GM18499 (cell line): ENCODE data around the gene WNT10A.

Experiments
- ATAC-seq: cut with Tn5 transposase; IDR thresholded peaks from one replicate; pipeline ENCODE4 v1.9.1; 2021; ENCODE audit warnings: moderate number of reproducible peaks; ENCODE audit not compliant: insufficient read depth, unreplicated experiment

Gene WNT10A

DNA sequence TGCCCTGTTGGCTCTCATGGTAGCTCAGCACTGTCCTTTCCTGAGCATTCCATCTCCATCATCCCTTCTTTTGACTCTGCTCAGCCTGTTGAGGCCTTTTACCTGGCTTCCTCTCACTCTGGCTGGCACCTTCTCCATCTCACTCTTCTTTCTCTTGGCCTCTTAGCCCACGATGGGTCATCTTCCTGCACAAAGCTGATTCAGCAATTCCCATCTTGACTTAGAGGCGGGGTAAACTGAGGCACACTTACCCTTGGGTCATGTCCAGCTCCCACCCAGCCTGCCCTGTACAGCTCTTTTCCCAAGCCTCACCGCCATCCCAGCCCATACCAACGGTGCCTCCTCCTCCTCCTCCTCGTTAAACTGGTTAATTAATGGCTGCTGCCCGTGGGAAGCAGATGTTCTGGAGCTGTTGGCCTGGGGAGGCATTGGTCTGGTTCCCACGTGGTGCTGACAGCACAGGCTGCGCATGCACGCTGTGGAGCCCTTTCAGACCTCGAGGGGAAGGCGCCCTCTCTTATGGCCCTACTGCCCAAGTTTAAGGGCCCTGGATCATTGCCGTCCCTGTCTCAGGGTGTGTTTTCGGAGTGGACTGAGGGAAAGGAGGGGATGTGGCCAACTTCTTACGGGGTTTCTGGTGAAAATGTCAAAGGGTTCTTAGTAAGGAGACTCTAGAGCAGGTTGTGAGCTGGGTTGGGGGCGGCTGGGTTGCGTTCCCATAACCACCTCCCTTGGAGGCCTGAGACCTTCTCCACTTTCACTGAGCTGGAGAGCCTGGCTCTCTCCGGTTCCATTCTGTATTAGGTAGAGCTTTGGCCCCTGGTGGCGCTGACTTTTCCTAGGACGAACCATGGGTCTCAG lies 10.9 kb downstream of the WNT10A start:
- ATAC-seq: no peak

GRCh38 chr2:218892693-218893348 lies 12.2 kb downstream of the WNT10A start:
- peak; percentile 29 for ATAC-seq

- no peak for ATAC-seq
Observed at GRCh38 chr2:218893349-218894150, 12.9 kb downstream of the WNT10A start.

DNA sequence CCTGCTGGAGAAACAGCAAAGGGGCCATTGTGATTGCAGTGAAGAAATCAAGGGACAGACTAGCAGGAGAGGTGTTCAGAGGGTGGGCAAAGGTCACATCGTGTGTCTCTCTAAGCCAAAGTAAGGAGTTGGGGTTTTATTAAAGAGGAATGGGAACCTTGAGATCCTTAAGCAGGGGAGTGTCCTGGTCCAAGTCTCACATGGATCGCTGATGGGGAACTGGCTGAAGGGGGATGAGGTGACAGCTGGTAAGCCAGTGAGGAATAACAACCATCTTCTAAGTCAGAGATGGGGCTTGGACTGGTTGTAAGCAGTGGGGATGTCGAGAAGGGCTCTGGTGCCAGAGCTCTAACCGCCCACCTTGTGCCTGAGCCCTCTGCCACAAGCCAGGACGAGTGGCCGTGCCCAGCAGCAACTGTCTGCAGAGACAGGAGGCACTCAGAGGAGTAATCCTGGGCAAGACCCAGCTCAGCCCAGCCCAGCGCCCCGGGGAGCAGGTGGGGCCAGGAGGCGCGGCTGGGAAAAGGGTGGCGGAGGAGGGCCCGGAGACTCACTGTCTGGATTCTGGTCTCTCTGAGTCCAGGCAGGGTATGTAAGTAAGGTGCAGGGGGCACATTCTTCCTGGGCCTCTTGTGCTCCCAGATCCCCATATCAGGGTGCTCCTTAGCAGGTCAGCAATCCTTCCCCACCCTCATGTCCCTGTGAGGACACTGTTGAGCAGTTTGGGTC lies 13.7 kb downstream of the WNT10A start:
- no peak for ATAC-seq

DNA sequence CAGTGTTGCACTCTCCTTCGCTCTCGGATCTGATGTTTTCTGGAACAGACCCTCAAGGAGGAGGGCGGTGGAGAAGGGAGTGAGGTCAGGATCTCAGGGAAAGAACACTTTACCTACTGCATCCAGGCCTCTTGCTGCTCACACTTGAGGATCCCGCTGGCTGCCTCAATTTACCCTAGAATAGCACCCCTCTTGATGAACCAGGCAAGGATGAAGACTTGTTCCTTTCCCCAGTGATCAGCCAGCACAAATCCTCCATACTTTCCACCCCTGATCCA lies 14.2 kb downstream of the WNT10A start:
- ATAC-seq: no peak

DNA sequence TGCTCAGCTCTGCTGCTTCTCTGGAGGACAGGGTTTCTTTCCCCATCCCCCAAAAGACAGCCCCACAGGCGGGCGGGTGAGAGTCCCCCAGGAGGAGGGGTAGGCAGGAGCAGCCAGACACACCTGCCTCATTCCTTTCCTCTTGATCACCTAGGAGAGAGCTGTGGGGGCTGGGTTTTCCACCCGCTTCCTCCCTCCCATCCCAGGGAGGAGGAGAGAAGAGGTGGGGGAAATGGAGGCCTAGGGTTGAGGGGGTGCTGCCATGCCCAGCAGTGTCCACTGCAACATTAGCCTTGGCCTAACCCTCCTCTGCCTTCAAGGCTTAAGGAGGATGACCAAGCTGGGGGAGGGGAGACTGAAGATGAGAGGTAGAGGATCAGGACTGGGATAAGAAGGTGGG lies 14.7 kb downstream of the WNT10A start:
- ATAC-seq: no peak

GRCh38 chr2:218895759-218896500 lies 15.3 kb downstream of the WNT10A start:
- no peak for ATAC-seq

DNA sequence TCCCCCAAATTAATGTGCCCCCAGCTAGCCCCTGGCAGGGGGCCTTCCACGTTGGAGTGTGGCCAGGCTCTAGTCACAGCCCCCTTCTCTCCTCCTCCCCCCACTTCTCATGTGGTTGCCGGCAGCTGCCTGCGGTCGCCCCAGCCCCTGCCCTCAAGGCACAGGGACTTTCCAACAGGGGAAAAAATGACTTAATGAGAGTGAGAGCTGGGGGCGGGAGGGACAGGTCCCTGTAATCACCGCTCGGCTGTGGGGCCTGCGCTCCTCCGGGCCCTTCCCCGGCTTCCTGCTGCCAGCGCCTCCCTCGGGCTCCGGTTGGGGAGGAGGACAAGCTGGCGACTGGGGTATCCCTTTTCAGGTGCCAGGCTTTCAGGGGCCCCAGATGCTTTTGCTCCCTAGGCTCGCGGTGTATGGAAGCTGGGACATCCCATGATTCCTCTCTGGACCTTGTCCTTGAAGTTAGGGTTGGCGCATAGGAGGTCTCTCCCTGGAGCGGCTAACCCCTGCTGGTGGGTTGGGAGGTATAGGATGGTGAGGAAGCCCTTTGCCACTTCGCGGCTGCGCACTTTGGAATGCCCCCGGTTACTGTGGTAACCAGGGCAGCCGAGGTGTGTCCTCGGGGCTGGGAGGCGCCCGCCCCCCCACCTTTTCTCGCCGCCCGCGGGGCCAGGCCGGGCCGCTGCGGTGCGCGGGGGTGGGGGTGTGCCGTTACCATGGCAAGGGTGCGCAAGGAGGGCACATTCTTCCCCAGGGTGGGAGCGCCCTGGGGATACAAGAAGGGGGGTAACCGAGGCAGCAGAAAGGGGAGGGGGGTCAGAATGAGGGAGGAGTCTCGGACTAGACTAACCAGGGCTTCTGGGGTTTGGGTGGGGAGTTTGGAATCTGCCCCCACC lies 16.1 kb downstream of the WNT10A start:
- peak; percentile 39 for ATAC-seq

DNA sequence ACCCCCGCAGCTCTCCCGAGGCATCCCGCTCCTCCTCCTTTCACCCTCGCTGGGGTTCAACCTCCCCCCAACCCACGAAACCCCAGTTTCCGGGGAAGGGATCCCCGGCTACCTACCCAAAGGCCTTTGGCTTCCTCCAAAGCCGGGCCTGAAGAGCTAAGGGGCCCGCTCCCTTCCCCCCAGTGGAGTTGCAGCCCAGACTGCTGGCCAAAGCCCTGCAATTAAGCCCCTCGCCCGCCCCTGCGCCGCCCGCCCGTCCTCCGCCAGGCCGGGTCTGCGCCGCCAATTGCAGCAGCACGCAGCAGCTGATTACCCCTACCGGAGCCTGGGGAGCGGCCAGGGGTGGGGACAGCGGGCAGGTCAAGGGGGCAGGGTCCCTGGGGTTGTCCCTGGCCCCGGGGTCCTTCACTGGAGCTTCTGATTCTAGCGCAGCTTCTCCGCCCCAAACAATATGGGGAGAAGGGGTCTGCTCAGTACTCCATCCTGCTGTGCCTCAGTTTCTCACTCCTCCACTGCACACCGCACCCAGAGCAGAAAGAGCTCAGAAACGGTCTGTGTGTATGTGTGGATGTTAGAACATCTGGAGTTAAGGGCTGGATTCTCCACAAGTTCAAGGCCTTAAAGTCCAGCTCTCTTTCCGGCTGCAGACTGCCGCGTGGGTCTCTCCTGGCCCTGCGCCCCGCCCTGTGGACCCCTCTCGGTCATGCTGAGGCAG lies 16.9 kb downstream of the WNT10A start:
- ATAC-seq: no peak

DNA sequence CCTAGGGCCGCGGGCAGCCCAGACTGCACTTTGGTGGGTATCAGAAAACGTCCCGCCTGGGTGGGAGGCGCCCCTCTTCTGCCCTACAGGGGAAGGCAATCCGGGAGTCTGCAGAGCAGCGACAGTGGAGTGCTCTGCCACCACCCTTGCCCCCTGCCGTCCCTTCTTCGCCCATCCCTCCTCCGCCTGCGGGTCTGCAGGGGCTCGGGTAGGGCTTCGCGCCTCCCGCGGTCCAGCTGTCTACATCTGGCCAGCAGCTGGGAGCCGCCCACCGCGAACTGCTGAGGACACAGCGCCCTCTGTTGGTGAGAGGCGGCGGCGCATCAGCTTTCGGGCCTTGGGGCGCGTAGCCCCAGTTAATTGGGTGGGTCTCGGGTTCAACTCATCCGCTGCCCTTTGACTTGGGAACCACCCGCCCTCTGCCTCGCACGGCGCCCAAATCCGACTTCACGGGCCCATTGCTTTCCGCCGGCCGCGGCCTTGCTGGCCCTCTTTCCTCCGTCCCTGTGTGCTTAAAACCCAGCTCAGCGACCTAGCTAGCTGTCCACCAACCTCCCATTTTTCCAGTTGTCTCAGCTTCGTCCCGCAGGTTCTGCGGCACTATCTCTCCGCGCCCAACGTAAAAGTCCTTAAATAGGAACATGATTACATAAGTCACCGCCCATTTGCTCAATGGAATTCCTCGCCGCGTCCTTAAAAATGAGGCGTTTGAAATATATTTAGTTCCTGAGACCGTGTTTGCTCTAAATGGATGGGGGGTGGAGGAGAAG lies 17.6 kb downstream of the WNT10A start:
- no peak for ATAC-seq

DNA sequence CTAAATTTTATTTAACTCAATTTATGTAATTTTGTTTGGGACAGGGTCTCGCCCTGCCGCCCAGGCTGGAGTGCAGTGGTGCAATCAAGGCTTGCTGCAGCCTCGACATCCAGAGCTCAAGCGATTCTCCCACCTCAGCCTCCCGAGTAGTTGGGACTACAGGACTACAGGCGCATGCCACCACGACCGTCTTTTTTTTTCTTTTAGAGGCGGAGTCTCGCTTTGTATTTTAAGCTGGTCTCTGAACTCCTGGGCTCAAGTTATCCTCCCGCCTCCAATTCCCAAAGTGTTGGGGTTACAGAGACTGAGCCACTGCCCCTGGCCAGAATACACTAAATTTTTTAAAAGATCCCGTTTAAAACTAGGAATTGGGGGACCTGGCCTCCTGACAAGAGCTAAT lies 18.5 kb downstream of the WNT10A start:
- no peak for ATAC-seq

DNA sequence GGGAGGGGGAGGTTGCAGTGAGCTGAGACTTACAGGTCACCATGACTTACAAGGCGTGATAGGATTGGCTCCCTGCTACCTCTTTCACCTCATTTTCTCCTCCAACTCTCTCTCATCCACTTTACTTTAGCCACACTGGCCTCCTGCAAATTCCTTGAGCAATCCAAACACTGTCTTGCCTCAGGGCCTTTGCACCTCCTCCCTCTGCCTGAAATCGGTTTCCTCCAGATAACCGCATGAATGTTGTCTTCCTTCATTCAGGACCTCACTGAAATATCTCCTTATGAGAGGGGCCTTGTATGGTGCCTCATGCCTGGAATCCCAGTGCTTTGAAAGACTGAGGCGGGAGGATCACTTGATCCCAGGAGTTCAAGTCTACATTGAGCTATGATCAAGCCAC lies 21.8 kb downstream of the WNT10A start:
- ATAC-seq: no peak

- no peak for ATAC-seq
Observed at GRCh38 chr2:218904176-218904575, 23.5 kb downstream of the WNT10A start.

DNA sequence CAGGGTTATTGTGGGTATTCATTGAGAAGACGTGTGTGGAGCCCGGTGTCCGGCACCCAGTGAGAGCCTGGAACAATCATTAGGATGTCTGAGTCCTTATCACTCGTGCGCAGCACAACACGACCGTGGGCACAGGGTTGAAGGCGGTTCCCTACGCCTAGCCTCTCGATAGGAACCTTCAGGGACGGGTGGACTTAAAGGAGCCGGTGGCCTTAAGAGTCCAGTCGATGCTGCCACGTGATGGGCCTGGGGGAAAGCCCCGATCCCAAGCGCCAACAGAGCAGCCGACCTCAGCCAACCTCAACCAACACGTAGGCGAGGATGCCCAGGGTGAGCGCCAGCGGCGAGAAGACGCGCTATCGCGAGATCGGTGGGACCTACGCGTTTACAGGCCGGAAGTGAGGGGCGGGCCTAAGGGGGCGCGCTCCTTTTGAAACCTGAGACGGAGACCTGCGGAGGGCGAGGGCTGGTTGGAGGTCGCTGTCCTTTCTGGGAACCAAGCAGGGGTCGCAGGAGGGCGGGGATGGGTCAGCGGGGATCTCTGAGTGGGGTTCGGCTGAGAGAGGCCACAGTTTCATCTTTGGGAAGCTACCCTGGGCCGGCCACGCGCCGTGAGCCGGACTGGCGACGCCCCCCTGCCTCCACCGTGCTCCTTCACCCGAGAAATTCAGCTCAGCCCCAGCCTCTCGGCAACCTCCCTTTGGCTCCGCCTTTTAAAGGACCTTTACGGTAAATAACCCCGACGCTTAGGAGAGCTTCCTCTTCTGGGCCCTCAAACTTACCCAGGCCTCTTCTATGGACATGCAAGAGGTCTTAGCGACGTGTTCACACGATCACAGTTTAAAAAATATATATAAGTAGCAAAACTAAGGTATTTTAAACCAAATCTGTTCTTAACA lies 28.3 kb downstream of the WNT10A start:
- peak; percentile 80 for ATAC-seq

DNA sequence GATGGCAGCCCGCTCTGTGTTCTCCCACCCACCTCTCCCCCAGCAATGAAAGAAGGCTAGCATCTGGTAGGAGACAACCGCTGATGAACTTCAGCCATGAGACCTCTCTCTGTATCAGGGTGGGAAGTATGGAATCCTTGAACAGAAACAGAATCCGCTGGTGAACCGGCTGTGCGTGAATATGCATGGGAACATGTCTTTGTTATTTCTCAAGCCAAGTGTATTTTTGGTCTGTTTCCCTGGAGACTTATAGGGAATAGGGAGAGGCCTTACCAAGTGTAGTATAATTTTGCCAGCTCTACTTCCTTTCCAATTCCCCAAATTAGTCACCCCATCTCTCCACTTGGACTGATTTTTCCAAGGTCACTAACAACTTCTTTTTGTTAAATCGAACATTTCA lies 30.1 kb downstream of the WNT10A start:
- ATAC-seq: no peak

- ATAC-seq: no peak
Observed at GRCh38 chr2:218920504-218920903, 39.9 kb downstream of the WNT10A start.

DNA sequence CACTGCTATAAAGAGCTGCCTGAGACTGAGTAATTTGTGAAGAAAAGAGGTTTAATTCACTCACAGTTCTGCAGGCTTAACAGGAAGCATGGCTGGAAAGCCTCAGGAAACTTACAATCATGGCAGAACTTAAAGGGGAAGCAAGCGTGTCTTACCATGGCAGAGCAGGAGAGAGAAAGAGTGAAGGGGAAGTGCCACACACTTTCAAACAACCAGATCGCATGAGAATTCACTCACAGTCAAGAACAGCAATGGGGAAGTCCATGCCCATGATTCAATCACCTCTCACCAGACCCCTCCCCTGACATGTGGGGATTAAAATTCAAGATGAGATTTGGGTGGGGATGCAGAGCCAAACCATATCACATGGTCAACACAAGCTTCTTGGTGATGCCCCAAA lies 44.1 kb downstream of the WNT10A start:
- no peak for ATAC-seq
